Gastrocnemius medialis (tissue), 4 donors: ENCODE data around the gene CDKL1.

Experiments
- CTCF ChIP-seq, 5 experiments: fragments of 450-650 bp in 3 of 5; fragments of 200-600 bp in 2 of 5; sonication (generic) in 2 of 5; IDR thresholded peaks in 4 of 5; conservative IDR thresholded peaks in 1 of 5; 1 replicate in 4 of 5; 2 replicates in 1 of 5; pipeline ENCODE4 v1.5.1; 2016 to 2019; ENCODE audit warnings: antibody characterized with exemption in 5 of 5, mild to moderate bottlenecking in 3 of 5, moderate library complexity in 3 of 5
- POLR2A ChIP-seq, 2 donors: fragments of 450-650 bp; IDR thresholded peaks; one replicate each; pipeline ENCODE4 v1.6.1; 2017; ENCODE audit warnings: antibody characterized with exemption in 2 of 2, mild to moderate bottlenecking in 2 of 2, moderate library complexity in 2 of 2

GRCh38 chr14:50432131-50432530 lies 35.5 kb upstream of the CDKL1 start:
- no peak for TF ChIP-seq CTCF (IDR thresholded peaks at IDR 0.05 in 4 of 5, conservative IDR thresholded peaks at IDR 0.05 in 1 of 5)
- TF ChIP-seq POLR2A (IDR thresholded peaks at IDR 0.05): no peak
